K562 (cell line): Measurements from ENCODE around the gene TEDC1. TPM values are rescaled to one million over a fixed set of nuclear protein-coding genes. Genes with fewer than 3 reads are reported as not detected.

ENCODE experiments used
- ATAC-seq: fragments of 200-7000 bp; cut with Tn5 transposase; 3 replicates; pipeline ENCODE4 v1.9.1; 2020; ENCODE audit warnings: moderate library complexity
- BruUV-seq: library from RNA; stranded (reverse); fragments of 400-500 nt; replicated peaks from 2 replicates; lab custom pipeline; 2021; lab: Mats Ljungman, UMichigan
- CTCF ChIA-PET: fragments of 300-600 bp; formaldehyde crosslinking; extraction: SDS; loops from one replicate; lab custom pipeline; 2021; ENCODE audit warnings: low intra/inter-chr PET ratio; lab: Yijun Ruan, JAX
- POLR2A ChIA-PET: fragments of 300-600, 350-650 bp; sonication (Branson Sonifier 250); formaldehyde crosslinking; extraction: SDS; loops from one replicate; lab custom pipeline; 2021; ENCODE audit warnings: antibody characterized with exemption, inconsistent platforms; lab: Yijun Ruan, JAX
- DNase-seq, 4 experiments: peaks; one replicate each; pipeline versions ENCODE4 v3.0.0 to v3.0.0-alpha.2; 2011 to 2018; ENCODE audit warnings: low spot score in 3 of 4, mixed read lengths in 3 of 4; ENCODE audit errors: extremely low read depth in 1 of 4
- FAIRE-seq: peaks from 2 replicates; lab custom pipeline; 2011; peaks lifted over from hg19 to GRCh38; lab: Jason Lieb, UNC
- H2AFZ ChIP-seq: 2 replicates; pipeline ENCODE4 v1.6.0; 2011; ENCODE audit warnings: low read depth, low read length, control low read depth, inconsistent platforms
- H3K27ac ChIP-seq: fragments of 200-600 bp; 3 replicates; pipeline ENCODE4 v1.8.0; 2011; ENCODE audit warnings: low read depth, mild to moderate bottlenecking, control low read depth, inconsistent platforms, low read length, moderate library complexity, mixed read lengths; ENCODE audit errors: extremely low read depth
- H3K27me3 ChIP-seq, 2 experiments: fragments of 300-600 bp in 1 of 2; 2 replicates in 1 of 2; 3 replicates in 1 of 2; pipeline versions ENCODE4 v1.6.0 to v1.8.0; 2011; ENCODE audit warnings: inconsistent platforms in 2 of 2, low read length in 2 of 2, mild to moderate bottlenecking in 1 of 2, mixed read lengths in 1 of 2, moderate library complexity in 1 of 2; ENCODE audit not compliant: control insufficient read depth in 2 of 2, insufficient read depth in 2 of 2
- H3K36me3 ChIP-seq: fragments of 300-600 bp; 3 replicates; pipeline ENCODE4 v1.8.0; 2011; ENCODE audit warnings: mild to moderate bottlenecking, low read length, inconsistent platforms; ENCODE audit not compliant: control insufficient read depth, insufficient read depth
- H3K4me1 ChIP-seq, 2 experiments: fragments of 200-600 bp in 1 of 2; replicated peaks in 1 of 2; 2 replicates in 1 of 2; 3 replicates in 1 of 2; pipeline versions ENCODE4 v1.5.1 to v1.8.0; 2011; ENCODE audit warnings: inconsistent platforms in 2 of 2, low read length in 2 of 2, mild to moderate bottlenecking in 1 of 2, mixed read lengths in 1 of 2, moderate library complexity in 1 of 2; ENCODE audit not compliant: control insufficient read depth in 2 of 2, insufficient read depth in 2 of 2
- H3K4me2 ChIP-seq: 2 replicates; pipeline ENCODE4 v1.6.1; 2011; ENCODE audit warnings: low read length, control low read depth, inconsistent platforms, mixed read lengths; ENCODE audit not compliant: insufficient read depth
- H3K4me3 ChIP-seq: fragments of 200-600 bp; sonication (generic), shearing (Covaris generic); 2 replicates; pipeline ENCODE4 v1.5.1; 2016; ENCODE audit warnings: control low read depth, inconsistent platforms
- H3K79me2 ChIP-seq: fragments of 200-600 bp; 3 replicates; pipeline ENCODE4 v1.8.0; 2011; ENCODE audit warnings: low read length, inconsistent platforms; ENCODE audit not compliant: control insufficient read depth, insufficient read depth
- H3K9ac ChIP-seq, 2 experiments: 2 replicates each; pipeline versions ENCODE4 v1.6.0 to v1.6.1; 2011; ENCODE audit warnings: low read depth in 2 of 2, low read length in 2 of 2, control low read depth in 1 of 2, inconsistent platforms in 1 of 2, mild to moderate bottlenecking in 1 of 2, mixed read lengths in 1 of 2; ENCODE audit not compliant: insufficient read depth in 1 of 2
- H3K9me1 ChIP-seq: one replicate; pipeline ENCODE4 v1.6.0; 2011; ENCODE audit warnings: inconsistent platforms, mild to moderate bottlenecking, low read length, moderate library complexity; ENCODE audit not compliant: control insufficient read depth, insufficient read depth
- H3K9me3 ChIP-seq: replicated peaks from 2 replicates; pipeline ENCODE4 v1.5.1; 2011; ENCODE audit warnings: low read depth, low read length, inconsistent platforms; ENCODE audit not compliant: control insufficient read depth, insufficient read depth
- H4K20me1 ChIP-seq: replicated peaks from 2 replicates; pipeline ENCODE4 v1.6.1; 2011; ENCODE audit warnings: low read length, inconsistent platforms, mixed read lengths; ENCODE audit not compliant: control insufficient read depth, insufficient read depth
- C11orf30 ChIP-seq: fragments of 450-650 bp; IDR thresholded peaks from 2 replicates; pipeline ENCODE4 v1.6.1; 2016; ENCODE audit warnings: low read depth, mild to moderate bottlenecking
- HMG20B ChIP-seq: fragments of 250-450 bp; sonication (Bioruptor Pico); IDR thresholded peaks from 2 replicates; pipeline ENCODE4 v1.5.0; 2021; ENCODE audit warnings: mild to moderate bottlenecking
- NFRKB ChIP-seq: fragments of 450-650 bp; IDR thresholded peaks from 2 replicates; pipeline ENCODE4 v1.6.1; 2016; ENCODE audit warnings: low read depth
- POLR2G ChIP-seq: fragments of 200-400 bp; formaldehyde crosslinking; IDR thresholded peaks from 2 replicates; pipeline ENCODE4 v1.6.1; 2017; ENCODE audit warnings: low read depth, mild to moderate bottlenecking, antibody characterized with exemption, low read length, moderate library complexity
- RBM39 ChIP-seq: fragments of 200-400 bp; formaldehyde crosslinking; optimal IDR thresholded peaks from 2 replicates; pipeline ENCODE3; 2018; ENCODE audit warnings: low read depth, low read length
- WGBS: fragments of 100-300 bp; shearing (Covaris generic); methylation state at CpG from one replicate; pipeline ENCODE4 v1.1.6; 2016; ENCODE audit warnings: low coverage, mixed read lengths; ENCODE audit not compliant: insufficient coverage; ENCODE audit errors: missing lambda C conversion rate; 5-methylcytosine and 5-hydroxymethylcytosine counted together
- in situ Hi-C: fragments of 300-500 bp; cut with MboI; formaldehyde crosslinking; loops from 4 replicates; pipeline ENCODE4 v1.15.0; 2018; ENCODE audit warnings: inconsistent platforms, mixed read lengths
- intact Hi-C: fragments of 100-400 bp; cut with micrococcal nuclease; formaldehyde crosslinking; loops from 2 replicates; pipeline ENCODE4 v1.14.2; 2022
- polyA plus RNA-seq, 8 experiments: library from polyadenylated mRNA; depleted of rRNA in 4 of 8; stranded (reverse) in 5 of 8; unstranded in 3 of 8; fragments of >200 nt; fragmentation: Nextera tagmentation in 2 of 8; fragmentation: Illumina TruSeq in 1 of 8; extraction: Ambion mirVana in 2 of 8; extraction: Trizol in 1 of 8; gene quantifications; 2 replicates each; pipeline versions ENCODE4 v1.2.1 to v1.2.3, GENCODE V29; 2011 to 2014; ENCODE audit warnings: inconsistent platforms in 1 of 8, missing spikeins in 1 of 8
- total RNA-seq, 7 experiments: library from RNA; depleted of rRNA in 6 of 7; stranded (reverse); fragments of >200 nt in 6 of 7; fragmentation: Illumina TruSeq in 2 of 7; extraction: Trizol in 2 of 7; gene quantifications; 2 replicates each; pipeline versions ENCODE4 v1.2.1 to v1.2.3, GENCODE V29; 2011 to 2021; ENCODE audit warnings: low replicate concordance in 1 of 7

TEDC1 gene
- total and polyA plus RNA-seq, 9 of the 15 experiments (the other 6 are each of a cell fraction or from before 2014, with no cell fraction given), result 0.21 to 28.3 (median 5.9) TPM

- TF ChIP-seq RBM39 (no peak), C11orf30 (no peak), HMG20B (no peak)
These were observed 46.2 kb upstream of the TEDC1 start (continued) for GRCh38 chr14:105444859-105445258.

GRCh38 chr14:105445290-105445689, 45.8 kb upstream of the TEDC1 start:
- no peak for DNase-seq
- no TSS peak for BruUV-seq
- POLR2A ChIA-PET, result no interaction called here

More at GRCh38 chr14:105445290-105445689, 45.8 kb upstream of the TEDC1 start:
- no peak overlapping the region for H3K9ac ChIP-seq
- H3K27me3 ChIP-seq, result no peaks in the 10 kb centered on the region
- H3K79me2 ChIP-seq, result 0 out of 3 replicates have a peak, but pooled peaks cover 5% of the 10 kb centered on the region
- H4K20me1 ChIP-seq, result 0 out of 2 replicates have a peak, but pooled peaks cover 2% of the 10 kb centered on the region
- ATAC-seq, result no peak
- no peaks in the 10 kb centered on the region for H3K9me1 ChIP-seq
- in situ Hi-C loops, result no loop called here
- peaks cover 0 to 47% of the 10 kb centered on the region in 2 experiments; a peak in 2 of 5 replicates for H3K4me1 ChIP-seq
- H3K4me3 ChIP-seq, result no peak overlapping the region
- intact Hi-C loops, result loop anchor here (5.0 kb wide), 1 partner anchor 42 kb away; the partner anchor contains the start of gene CRIP1
- TF ChIP-seq NFRKB (no peak), POLR2G (0 out of 2 replicates have a peak, but pooled peaks have one; percentile 41)
- H3K4me2 ChIP-seq, result no peak overlapping the region
- no peak overlapping the region for H2AFZ ChIP-seq
- peaks cover 44% of the 10 kb centered on the region; the same call in 1 of the 3 replicates for H3K36me3 ChIP-seq
- CTCF ChIA-PET, result no interaction called here
- 87% methylated on average over 10 of the region's 24 CpGs for WGBS
- no peaks in the 10 kb centered on the region for H3K9me3 ChIP-seq
- no peak for FAIRE-seq
- no peak overlapping the region for H3K27ac ChIP-seq
